Kidney glomerular epithelial cell (primary cell): ENCODE results near the gene BID.
"Not testable (repeated sequence)": the region's sequence is repeated elsewhere in the genome, so short reads cannot be mapped to it uniquely, and the experiment has no call there.

Experiments
- DNase-seq: peaks from one replicate; lab custom pipeline; 2025; lab: John Stamatoyannopoulos, UW

Gene BID

GRCh38 chr22:17703811-17704210 lies 70.5 kb downstream of the BID start:
- no peak for DNase-seq

GRCh38 chr22:17700778-17701177 lies 73.5 kb downstream of the BID start:
- no peak for DNase-seq

GRCh38 chr22:17699696-17700340 lies 74.5 kb downstream of the BID start:
- no peak for DNase-seq

GRCh38 chr22:17698948-17699347 lies 75.3 kb downstream of the BID start:
- no peak for DNase-seq

- DNase-seq, result not testable (repeated sequence)
These were observed 76.0 kb downstream of the BID start for GRCh38 chr22:17698276-17698675.

GRCh38 chr22:17697196-17697595 lies 77.1 kb downstream of the BID start:
- not testable (repeated sequence) for DNase-seq

- no peak for DNase-seq
These were observed 78.3 kb downstream of the BID start for GRCh38 chr22:17695986-17696385.

- DNase-seq, result no peak
These were observed 79.5 kb downstream of the BID start for GRCh38 chr22:17694752-17695151.

GRCh38 chr22:17694193-17694592 lies 80.1 kb downstream of the BID start:
- DNase-seq, result no peak

GRCh38 chr22:17692841-17693240 lies 81.4 kb downstream of the BID start:
- no peak for DNase-seq

- DNase-seq, result no peak
These were observed 90.0 kb downstream of the BID start for GRCh38 chr22:17684245-17684644.
